Bronchial epithelial cell (primary cell): ENCODE data around the gene CNGA1. TPM values are rescaled to one million over a fixed set of nuclear protein-coding genes. Genes with fewer than 3 reads are reported as not detected.

Experiments
- DNase-seq: peaks from one replicate; pipeline ENCODE4 v3.0.0-alpha.2; 2010; ENCODE audit warnings: low read depth
- FAIRE-seq: peaks from 2 replicates; lab custom pipeline; 2011; peaks lifted over from hg19 to GRCh38; lab: Jason Lieb, UNC
- H3K27me3 ChIP-seq: 2 replicates; pipeline ENCODE4 v1.5.1; 2011; ENCODE audit warnings: low read length; ENCODE audit not compliant: control insufficient read depth, insufficient read depth
- H3K36me3 ChIP-seq: 2 replicates; pipeline ENCODE4 v1.5.1; 2011; ENCODE audit warnings: low read length; ENCODE audit not compliant: control insufficient read depth, insufficient read depth
- H3K4me3 ChIP-seq: 2 replicates; pipeline ENCODE4 v1.5.1; 2011; ENCODE audit warnings: mild to moderate bottlenecking, low read depth, low read length, control low read depth
- total RNA-seq: library from RNA; depleted of rRNA; stranded (reverse); fragments of >200 nt; gene quantifications from 2 replicates; pipeline ENCODE4 v1.2.1, GENCODE V29; 2014
- TF ChIP-seq, protein P1 (sequence below): IDR thresholded peaks from 2 replicates; pipeline ENCODE4 v1.5.1; 2011; ENCODE audit warnings: mild to moderate bottlenecking, moderate library complexity, low read length, control low read depth, inconsistent platforms; ENCODE audit not compliant: insufficient read depth, severe bottlenecking

CNGA1 gene
- total RNA-seq, 1 donor from 2014 or later = 1.6 TPM

DNA sequence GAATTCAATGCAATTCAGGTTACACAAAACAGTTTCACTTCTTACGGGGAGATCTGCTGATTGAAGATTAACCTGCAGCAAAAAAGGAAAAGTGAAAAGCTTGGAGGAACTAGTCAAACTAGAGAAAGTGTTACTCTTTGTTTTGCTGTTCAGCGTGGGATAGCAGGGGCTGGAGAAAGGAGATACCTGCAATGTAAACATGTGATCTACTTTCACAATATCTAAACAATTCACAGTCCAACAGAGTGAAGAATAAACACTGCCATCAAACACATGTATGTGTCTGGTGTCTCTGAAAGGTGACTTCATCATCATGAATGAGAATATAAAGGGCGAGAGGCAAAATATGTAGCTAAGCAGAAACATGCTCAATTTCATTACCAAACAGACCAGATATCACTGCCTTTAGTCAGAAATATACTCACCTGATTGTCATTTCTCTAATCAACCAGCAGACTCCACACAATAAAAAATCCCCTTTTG lies 26.5 kb upstream of the CNGA1 start:
- Histone ChIP-seq H3K4me3 (no peak overlapping the region), H3K27me3 (no peaks in the 10 kb centered on the region), H3K36me3 (no peaks in the 10 kb centered on the region)
- DNase-seq = peak; percentile 43
- TF ChIP-seq, protein P1, sequence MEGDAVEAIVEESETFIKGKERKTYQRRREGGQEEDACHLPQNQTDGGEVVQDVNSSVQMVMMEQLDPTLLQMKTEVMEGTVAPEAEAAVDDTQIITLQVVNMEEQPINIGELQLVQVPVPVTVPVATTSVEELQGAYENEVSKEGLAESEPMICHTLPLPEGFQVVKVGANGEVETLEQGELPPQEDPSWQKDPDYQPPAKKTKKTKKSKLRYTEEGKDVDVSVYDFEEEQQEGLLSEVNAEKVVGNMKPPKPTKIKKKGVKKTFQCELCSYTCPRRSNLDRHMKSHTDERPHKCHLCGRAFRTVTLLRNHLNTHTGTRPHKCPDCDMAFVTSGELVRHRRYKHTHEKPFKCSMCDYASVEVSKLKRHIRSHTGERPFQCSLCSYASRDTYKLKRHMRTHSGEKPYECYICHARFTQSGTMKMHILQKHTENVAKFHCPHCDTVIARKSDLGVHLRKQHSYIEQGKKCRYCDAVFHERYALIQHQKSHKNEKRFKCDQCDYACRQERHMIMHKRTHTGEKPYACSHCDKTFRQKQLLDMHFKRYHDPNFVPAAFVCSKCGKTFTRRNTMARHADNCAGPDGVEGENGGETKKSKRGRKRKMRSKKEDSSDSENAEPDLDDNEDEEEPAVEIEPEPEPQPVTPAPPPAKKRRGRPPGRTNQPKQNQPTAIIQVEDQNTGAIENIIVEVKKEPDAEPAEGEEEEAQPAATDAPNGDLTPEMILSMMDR = no peak
- FAIRE-seq = peak; percentile 52

DNA sequence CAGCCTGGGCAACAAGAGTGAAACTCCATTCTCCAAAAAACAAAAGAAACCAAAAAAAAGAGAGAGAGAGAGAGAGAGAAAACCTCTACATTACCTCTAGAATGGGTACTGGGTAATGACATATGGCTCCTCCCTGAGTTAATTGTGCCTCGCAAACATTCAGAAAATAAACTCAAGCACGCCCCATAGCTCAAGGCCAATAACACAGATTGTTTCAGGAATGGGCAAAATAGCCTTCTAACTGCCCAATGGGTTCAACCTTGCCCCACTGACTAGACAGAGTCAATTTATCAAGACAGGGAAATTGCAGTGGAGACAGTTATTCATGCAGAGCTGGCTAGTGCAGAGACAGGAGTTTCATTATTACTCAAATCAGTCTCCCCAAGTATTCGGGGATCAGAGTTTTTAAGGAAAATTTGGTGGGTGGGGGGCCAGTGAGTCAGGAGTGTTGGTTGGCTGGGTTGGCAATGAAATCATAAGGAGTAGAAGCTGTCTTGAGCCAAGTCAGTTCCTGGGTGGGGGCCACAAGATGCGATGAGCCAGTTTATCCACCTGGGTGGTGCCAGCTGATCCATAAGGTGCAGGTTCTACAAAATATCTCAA lies 25.2 kb upstream of the CNGA1 start:
- TF ChIP-seq, protein P1 = no peak
- no peak overlapping the region for H3K4me3 ChIP-seq
- H3K27me3 ChIP-seq = no peaks in the 10 kb centered on the region
- DNase-seq (no peak), FAIRE-seq (no peak)
- peaks cover 1% of the 10 kb centered on the region for H3K36me3 ChIP-seq

DNA sequence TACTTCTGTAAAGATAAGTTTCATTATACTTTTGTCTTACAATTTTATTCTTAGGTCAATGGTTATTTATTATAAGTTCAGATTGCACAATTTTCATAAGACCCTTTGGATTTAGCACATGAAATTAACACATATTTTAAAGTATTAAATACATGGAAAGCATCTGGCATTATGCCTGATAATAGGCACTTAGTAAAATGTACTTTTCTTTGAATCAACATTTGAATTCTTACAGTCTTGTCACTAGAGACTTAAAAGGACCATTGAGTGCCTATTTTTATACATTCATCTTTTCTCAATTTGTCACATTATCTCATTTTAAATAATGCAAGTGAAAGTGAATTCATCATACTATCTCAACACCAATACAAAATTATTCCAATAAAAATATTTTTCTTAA lies 23.1 kb upstream of the CNGA1 start:
- DNase-seq (no peak), FAIRE-seq (no peak)
- Histone ChIP-seq H3K36me3 (peaks cover 1% of the 10 kb centered on the region), H3K4me3 (no peak overlapping the region), H3K27me3 (no peaks in the 10 kb centered on the region)
- TF ChIP-seq, protein P1 = no peak

DNA sequence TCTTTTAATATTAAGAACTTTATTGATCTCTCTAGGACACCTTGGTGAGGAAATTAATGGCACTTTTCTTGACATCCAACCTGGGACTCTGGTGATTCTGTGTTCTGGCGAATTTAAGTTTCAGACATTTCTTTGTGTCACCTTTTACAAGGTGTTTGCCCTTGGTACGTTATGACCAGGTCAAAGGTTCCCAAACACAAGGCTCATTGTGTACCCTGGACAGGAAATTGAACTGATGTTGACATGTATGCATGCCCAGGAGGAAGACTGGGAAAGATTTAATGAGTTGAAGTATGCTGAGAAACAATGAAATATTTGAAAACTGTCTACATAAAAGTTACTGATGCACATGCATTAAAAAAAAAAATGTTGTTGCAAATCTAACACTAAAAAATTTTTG lies 22.2 kb upstream of the CNGA1 start:
- no peaks in the 10 kb centered on the region for H3K27me3 ChIP-seq
- no peak for DNase-seq
- FAIRE-seq = no peak
- TF ChIP-seq, protein P1 = no peak
- H3K4me3 ChIP-seq = no peak overlapping the region
- peaks cover 1% of the 10 kb centered on the region for H3K36me3 ChIP-seq

DNA sequence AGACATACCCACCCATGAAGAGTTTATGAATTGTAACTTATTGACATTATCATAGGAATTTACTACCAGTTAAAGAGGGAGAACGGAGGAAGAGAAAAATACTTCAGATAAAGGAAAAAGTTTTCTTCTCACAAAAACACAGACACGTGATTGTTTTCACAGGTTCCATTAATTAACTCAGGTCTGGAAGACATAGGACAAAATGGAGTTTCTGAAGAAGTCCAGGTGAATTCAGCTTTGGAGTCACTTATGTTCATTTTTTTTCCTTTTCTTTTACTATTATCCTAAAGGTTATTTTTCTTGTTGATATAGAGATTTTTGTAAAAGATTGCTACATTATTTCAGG lies 20.6 kb upstream of the CNGA1 start:
- no peak for DNase-seq
- no peak for FAIRE-seq
- Histone ChIP-seq H3K36me3 (peaks cover 4% of the 10 kb centered on the region), H3K4me3 (no peak overlapping the region), H3K27me3 (no peaks in the 10 kb centered on the region)
- TF ChIP-seq, protein P1 = no peak

DNA sequence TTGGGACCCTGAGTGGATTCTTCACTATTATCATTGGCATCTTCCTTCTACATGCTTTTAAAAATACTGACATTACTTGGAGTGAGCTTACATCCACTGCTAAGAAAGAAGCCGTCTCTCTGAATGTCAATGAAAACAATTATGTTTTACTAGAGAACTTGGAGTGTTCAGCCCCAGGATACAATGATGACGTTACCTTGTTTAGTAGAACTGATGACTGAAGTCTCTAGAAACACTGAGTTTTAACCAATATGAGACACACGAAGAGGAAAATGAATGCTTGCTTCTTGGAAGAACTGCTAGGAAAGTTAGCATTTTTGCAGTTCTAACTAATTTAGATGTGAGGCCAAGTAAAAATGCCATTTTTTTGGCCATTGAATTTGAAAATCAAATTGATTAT lies 19.5 kb upstream of the CNGA1 start:
- Histone ChIP-seq H3K4me3 (no peak overlapping the region), H3K27me3 (no peaks in the 10 kb centered on the region), H3K36me3 (peaks cover 4% of the 10 kb centered on the region)
- TF ChIP-seq, protein P1 = no peak
- FAIRE-seq (no peak), DNase-seq (no peak)
